Neural progenitor cell (in vitro differentiated cells): ENCODE data around the gene DOCK6. TPM values are rescaled to one million over a fixed set of nuclear protein-coding genes. Genes with fewer than 3 reads are reported as not detected.

Source experiments
- DNase-seq: peaks from one replicate; pipeline ENCODE4 v3.0.0-alpha.2; 2016; ENCODE audit warnings: low spot score
- H2AFZ ChIP-seq: fragments of 200-600 bp; sonication (generic); replicated peaks from 2 replicates; pipeline ENCODE4 v1.6.1; 2016; ENCODE audit warnings: antibody characterized with exemption
- H3F3A ChIP-seq: fragments of 200-600 bp; sonication (generic); 2 replicates; pipeline ENCODE4 v1.6.1; 2016; ENCODE audit warnings: antibody characterized with exemption, low read depth
- H3K27ac ChIP-seq: fragments of 200-600 bp; sonication (generic); 2 replicates; pipeline ENCODE4 v1.5.1; 2016; ENCODE audit warnings: mild to moderate bottlenecking
- H3K27me3 ChIP-seq: fragments of 200-600 bp; sonication (generic); 2 replicates; pipeline ENCODE4 v1.6.1; 2016; ENCODE audit warnings: mild to moderate bottlenecking, moderate library complexity
- H3K36me3 ChIP-seq: fragments of 200-600 bp; sonication (generic); 2 replicates; pipeline ENCODE4 v1.5.1; 2016
- H3K4me1 ChIP-seq: fragments of 200-600 bp; sonication (generic); 2 replicates; pipeline ENCODE4 v1.6.1; 2016; ENCODE audit warnings: mixed run types
- H3K4me2 ChIP-seq: fragments of 200-600 bp; sonication (generic); 2 replicates; pipeline ENCODE4 v1.6.1; 2016
- H3K4me3 ChIP-seq: fragments of 200-600 bp; sonication (generic); 2 replicates; pipeline ENCODE4 v1.5.1; 2016
- H3K79me2 ChIP-seq: fragments of 200-600 bp; sonication (generic); 2 replicates; pipeline ENCODE4 v1.6.1; 2016; ENCODE audit warnings: low read depth
- H3K9ac ChIP-seq: fragments of 200-600 bp; sonication (generic); 2 replicates; pipeline ENCODE4 v1.6.1; 2016
- H3K9me3 ChIP-seq: fragments of 200-600 bp; sonication (generic); 2 replicates; pipeline ENCODE4 v1.5.1; 2016; ENCODE audit warnings: low read depth
- H4K20me1 ChIP-seq: fragments of 200-600 bp; sonication (generic); 2 replicates; pipeline ENCODE4 v1.6.1; 2016; ENCODE audit warnings: low read depth
- H3K27ac Mint-ChIP-seq: 3 replicates; pipeline ENCODE4 v1.8.0; 2021; ENCODE audit warnings: mixed read lengths
- H3K27me3 Mint-ChIP-seq: 2 replicates; pipeline ENCODE4 v1.8.0; 2022; ENCODE audit warnings: low read depth, mild to moderate bottlenecking, inconsistent platforms, moderate library complexity, mixed read lengths; ENCODE audit not compliant: insufficient read depth
- H3K36me3 Mint-ChIP-seq: 3 replicates; pipeline ENCODE4 v1.8.0; 2021; ENCODE audit warnings: mixed read lengths
- H3K4me1 Mint-ChIP-seq: 3 replicates; pipeline ENCODE4 v1.8.0; 2021; ENCODE audit warnings: mixed read lengths
- H3K4me3 Mint-ChIP-seq: 3 replicates; pipeline ENCODE4 v1.8.0; 2021; ENCODE audit warnings: mild to moderate bottlenecking, moderate library complexity, mixed read lengths
- H3K9me3 Mint-ChIP-seq: 3 replicates; pipeline ENCODE4 v1.8.0; 2020; ENCODE audit warnings: mixed read lengths
- CTCF ChIP-seq: fragments of 200-600 bp; sonication (generic); IDR thresholded peaks from 2 replicates; pipeline ENCODE4 v1.5.1; 2017; ENCODE audit warnings: antibody characterized with exemption, mild to moderate bottlenecking
- EZH2 ChIP-seq: fragments of 200-600 bp; sonication (generic); IDR thresholded peaks from 2 replicates; pipeline ENCODE4 v1.6.1; 2017; ENCODE audit warnings: antibody characterized with exemption, mild to moderate bottlenecking, moderate library complexity
- EZH2phosphoT487 ChIP-seq: fragments of 200-600 bp; sonication (generic); IDR thresholded peaks from 2 replicates; pipeline ENCODE4 v1.6.1; 2017; ENCODE audit warnings: antibody characterized with exemption
- total RNA-seq: library from RNA; depleted of rRNA; stranded (reverse); fragments of >200 nt; gene quantifications from 2 replicates; pipeline ENCODE4 v1.2.3, GENCODE V29; 2015; ENCODE audit warnings: low replicate concordance

DOCK6 gene
- total RNA-seq, 1 donor from 2014 or later, result 10.0 TPM

GRCh38 chr19:11173516-11174155 lies 88.7 kb downstream of the DOCK6 start:
- H3K79me2 ChIP-seq, result no peaks in the 10 kb centered on the region
- TF ChIP-seq EZH2, result no peak
- no peak for TF ChIP-seq EZH2phosphoT487
- no peak for TF ChIP-seq CTCF
- H3F3A ChIP-seq, result no peaks in the 10 kb centered on the region
- peaks cover 4% of the 10 kb centered on the region for H3K27me3 Mint-ChIP-seq
- no peak overlapping the region for H2AFZ ChIP-seq
- H4K20me1 ChIP-seq, result no peaks in the 10 kb centered on the region
- H3K27me3 ChIP-seq, result no peaks in the 10 kb centered on the region
- H3K9me3 ChIP-seq, result no peaks in the 10 kb centered on the region
- H3K9ac ChIP-seq, result no peak overlapping the region
- DNase-seq, result no peak
- H3K9me3 Mint-ChIP-seq, result no peaks in the 10 kb centered on the region
- no peaks in the 10 kb centered on the region for H3K36me3 ChIP-seq
- H3K4me1 Mint-ChIP-seq, result no peaks in the 10 kb centered on the region
- H3K36me3 Mint-ChIP-seq, result peaks cover 7% of the 10 kb centered on the region
- H3K4me3 Mint-ChIP-seq, result no peak overlapping the region
- H3K4me2 ChIP-seq, result no peak overlapping the region
- no peak overlapping the region for H3K27ac Mint-ChIP-seq
- no peak overlapping the region for H3K27ac ChIP-seq
- no peak overlapping the region for H3K4me3 ChIP-seq
- H3K4me1 ChIP-seq, result no peaks in the 10 kb centered on the region

GRCh38 chr19:11172576-11172975 lies 89.7 kb downstream of the DOCK6 start:
- Histone ChIP-seq H3K36me3 (no peaks in the 10 kb centered on the region), H2AFZ (no peak overlapping the region), H3K4me1 (no peaks in the 10 kb centered on the region), H3K27me3 (no peaks in the 10 kb centered on the region), H3K9me3 (no peaks in the 10 kb centered on the region), H3K4me2 (no peak overlapping the region), H3K4me3 (no peak overlapping the region), H3K27ac (no peak overlapping the region), H3K9ac (no peak overlapping the region), H4K20me1 (no peaks in the 10 kb centered on the region), H3K79me2 (no peaks in the 10 kb centered on the region), H3F3A (no peaks in the 10 kb centered on the region)
- Mint-ChIP-seq H3K27ac (no peak overlapping the region), H3K9me3 (no peaks in the 10 kb centered on the region), H3K4me1 (no peaks in the 10 kb centered on the region), H3K27me3 (peaks cover 2% of the 10 kb centered on the region), H3K4me3 (no peak overlapping the region), H3K36me3 (peaks cover 4% of the 10 kb centered on the region)
- no peak for DNase-seq
- no peak for TF ChIP-seq EZH2phosphoT487
- TF ChIP-seq EZH2, result no peak
- no peak for TF ChIP-seq CTCF

GRCh38 chr19:11171144-11171543 lies 91.2 kb downstream of the DOCK6 start:
- no peak for DNase-seq
- H3K9me3 Mint-ChIP-seq, result no peaks in the 10 kb centered on the region
- no peaks in the 10 kb centered on the region for H3F3A ChIP-seq

More at GRCh38 chr19:11171144-11171543, 91.2 kb downstream of the DOCK6 start:
- no peaks in the 10 kb centered on the region for H3K27me3 ChIP-seq
- Mint-ChIP-seq H3K4me1 (no peaks in the 10 kb centered on the region), H3K27ac (no peak overlapping the region), H3K4me3 (no peak overlapping the region), H3K36me3 (peaks cover 8% of the 10 kb centered on the region), H3K27me3 (peaks cover 2% of the 10 kb centered on the region)
- H2AFZ ChIP-seq, result no peak overlapping the region
- no peak overlapping the region for H3K9ac ChIP-seq
- H4K20me1 ChIP-seq, result no peaks in the 10 kb centered on the region
- TF ChIP-seq EZH2 (no peak), CTCF (no peak), EZH2phosphoT487 (no peak)
- no peaks in the 10 kb centered on the region for H3K9me3 ChIP-seq
- no peak overlapping the region for H3K4me3 ChIP-seq
- no peaks in the 10 kb centered on the region for H3K79me2 ChIP-seq
- no peak overlapping the region for H3K4me2 ChIP-seq
- no peaks in the 10 kb centered on the region for H3K4me1 ChIP-seq
- H3K36me3 ChIP-seq, result no peaks in the 10 kb centered on the region
- H3K27ac ChIP-seq, result no peak overlapping the region
